NCI-H526 (cell line): ENCODE data around the gene TMEM39A.

ENCODE experiments used
- DNase-seq, 2 experiments: peaks; one replicate each; lab custom pipeline; 2025; lab: John Stamatoyannopoulos, UW

TMEM39A gene

GRCh38 chr3:119401069-119401468 is 62.3 kb downstream of the TMEM39A start:
- no peak for DNase-seq

- DNase-seq = no peak
Observed at GRCh38 chr3:119400466-119400865, 62.9 kb downstream of the TMEM39A start.

- no peak for DNase-seq
Observed at GRCh38 chr3:119396870-119397269, 66.5 kb downstream of the TMEM39A start.

GRCh38 chr3:119395923-119396358 is 67.5 kb downstream of the TMEM39A start:
- DNase-seq = no peak

- peak in 1 of 2 experiments; percentile 48 for DNase-seq
Observed at GRCh38 chr3:119388577-119388976, 74.8 kb downstream of the TMEM39A start.

DNA sequence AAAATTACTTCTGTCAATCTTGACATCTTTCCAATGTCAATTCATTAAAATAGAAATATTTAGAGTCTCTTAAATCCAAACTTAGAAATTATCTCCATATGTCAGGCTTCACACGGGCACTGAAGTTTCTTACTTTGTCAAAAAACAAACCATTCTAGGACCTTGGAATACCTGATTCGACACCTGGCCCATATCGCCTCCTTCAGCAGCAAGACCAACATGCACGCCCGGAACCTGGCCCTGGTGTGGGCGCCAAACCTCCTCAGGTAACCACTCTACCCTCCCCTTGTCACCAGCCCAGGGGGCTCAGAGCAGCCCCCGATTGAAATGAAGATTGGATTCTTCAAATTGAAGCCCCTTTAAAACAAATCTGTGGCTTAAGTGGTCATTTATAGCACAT is 81.3 kb downstream of the TMEM39A start:
- no peak for DNase-seq

DNA sequence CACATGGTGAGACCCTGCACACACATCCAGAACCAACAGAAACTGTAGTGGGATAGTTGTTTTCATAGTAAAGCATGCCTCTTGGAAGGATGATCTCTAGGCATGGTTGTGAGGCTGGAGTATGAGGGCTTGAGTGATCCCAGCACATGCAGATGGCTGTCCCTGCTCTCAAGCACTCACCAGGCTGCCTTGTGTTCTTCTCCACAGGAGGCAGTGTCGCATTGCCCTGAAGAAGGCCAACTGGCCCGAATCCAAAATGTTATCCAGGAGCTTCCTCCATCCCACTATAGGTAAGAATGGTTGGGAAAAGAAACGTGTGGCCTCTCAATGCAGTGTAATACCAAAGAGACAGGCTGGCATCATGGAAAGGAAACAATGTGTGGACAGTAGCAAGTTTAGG is 82.7 kb downstream of the TMEM39A start:
- no peak for DNase-seq
